GM12872 (cell line): ENCODE results near the gene POU2F3.

Source experiments
- TF ChIP-seq, protein P1 (sequence below): IDR thresholded peaks from 3 replicates; pipeline ENCODE4 v1.5.1; 2011; ENCODE audit warnings: low read depth, mild to moderate bottlenecking, low read length, moderate library complexity; ENCODE audit not compliant: insufficient read depth

POU2F3 gene

DNA sequence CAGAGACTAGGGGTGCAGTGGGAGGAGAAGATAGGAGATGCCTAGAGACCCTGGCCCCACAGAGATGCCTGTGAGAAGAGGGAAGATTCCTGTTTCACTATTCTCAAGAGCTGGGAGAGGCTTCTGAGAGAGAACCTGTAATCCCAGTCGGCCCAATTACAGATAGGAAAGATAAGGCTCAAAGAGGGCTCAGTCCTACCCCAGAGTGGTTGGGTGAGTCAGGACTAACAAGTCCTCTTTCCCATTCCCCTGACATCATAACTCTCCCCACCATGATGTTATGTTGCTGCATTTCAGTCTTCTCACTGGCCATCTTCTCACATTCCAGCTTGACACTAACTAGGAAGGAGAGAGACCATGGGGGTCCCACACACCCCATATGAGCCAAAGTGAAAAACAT, 114.1 kb downstream of the POU2F3 start:
- TF ChIP-seq, protein P1, sequence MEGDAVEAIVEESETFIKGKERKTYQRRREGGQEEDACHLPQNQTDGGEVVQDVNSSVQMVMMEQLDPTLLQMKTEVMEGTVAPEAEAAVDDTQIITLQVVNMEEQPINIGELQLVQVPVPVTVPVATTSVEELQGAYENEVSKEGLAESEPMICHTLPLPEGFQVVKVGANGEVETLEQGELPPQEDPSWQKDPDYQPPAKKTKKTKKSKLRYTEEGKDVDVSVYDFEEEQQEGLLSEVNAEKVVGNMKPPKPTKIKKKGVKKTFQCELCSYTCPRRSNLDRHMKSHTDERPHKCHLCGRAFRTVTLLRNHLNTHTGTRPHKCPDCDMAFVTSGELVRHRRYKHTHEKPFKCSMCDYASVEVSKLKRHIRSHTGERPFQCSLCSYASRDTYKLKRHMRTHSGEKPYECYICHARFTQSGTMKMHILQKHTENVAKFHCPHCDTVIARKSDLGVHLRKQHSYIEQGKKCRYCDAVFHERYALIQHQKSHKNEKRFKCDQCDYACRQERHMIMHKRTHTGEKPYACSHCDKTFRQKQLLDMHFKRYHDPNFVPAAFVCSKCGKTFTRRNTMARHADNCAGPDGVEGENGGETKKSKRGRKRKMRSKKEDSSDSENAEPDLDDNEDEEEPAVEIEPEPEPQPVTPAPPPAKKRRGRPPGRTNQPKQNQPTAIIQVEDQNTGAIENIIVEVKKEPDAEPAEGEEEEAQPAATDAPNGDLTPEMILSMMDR, result no peak

- TF ChIP-seq, protein P1, result no peak
These were observed 114.8 kb downstream of the POU2F3 start for GRCh38 chr11:120354779-120355178.

GRCh38 chr11:120357620-120358019, 117.7 kb downstream of the POU2F3 start:
- TF ChIP-seq, protein P1, result no peak

DNA sequence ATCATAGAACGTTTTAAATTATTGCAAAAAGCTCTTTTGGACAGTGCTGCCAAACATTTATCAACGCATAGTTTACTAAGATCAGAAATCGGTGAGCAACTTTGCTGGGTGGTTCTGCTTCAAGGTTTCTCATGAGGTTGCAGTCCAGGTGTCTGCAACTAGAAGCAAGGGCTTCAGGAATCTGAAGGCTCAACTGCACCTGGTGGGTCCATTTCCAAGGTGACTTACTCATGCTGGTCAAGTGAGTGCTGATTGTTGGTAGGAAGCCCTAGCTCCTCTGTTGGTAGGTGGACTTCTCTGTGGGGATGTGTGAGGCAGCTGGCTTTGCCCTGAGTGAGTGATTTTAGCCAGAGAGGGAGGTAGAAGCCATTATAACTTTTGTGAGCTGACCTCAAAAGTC, 118.8 kb downstream of the POU2F3 start:
- TF ChIP-seq, protein P1, result no peak

DNA sequence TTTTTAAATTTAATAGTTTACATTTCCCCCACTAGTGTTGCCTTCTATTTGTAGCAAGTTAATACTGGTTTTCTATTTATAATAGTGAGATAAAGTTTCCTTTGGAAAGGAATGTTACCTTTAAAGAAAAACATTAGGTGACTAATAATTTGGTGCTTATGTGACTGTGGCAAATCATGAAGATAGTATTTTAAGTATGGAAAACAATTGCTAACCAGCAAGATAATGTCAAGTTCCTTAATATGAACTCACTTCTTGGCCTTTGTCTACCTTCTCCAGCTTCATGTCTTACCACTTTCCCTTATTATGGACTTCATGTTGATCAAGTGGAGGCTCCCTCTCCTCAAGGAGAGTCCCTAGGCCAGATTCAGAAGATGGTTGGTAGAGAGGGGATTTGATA, 123.5 kb downstream of the POU2F3 start:
- TF ChIP-seq, protein P1, result no peak

DNA sequence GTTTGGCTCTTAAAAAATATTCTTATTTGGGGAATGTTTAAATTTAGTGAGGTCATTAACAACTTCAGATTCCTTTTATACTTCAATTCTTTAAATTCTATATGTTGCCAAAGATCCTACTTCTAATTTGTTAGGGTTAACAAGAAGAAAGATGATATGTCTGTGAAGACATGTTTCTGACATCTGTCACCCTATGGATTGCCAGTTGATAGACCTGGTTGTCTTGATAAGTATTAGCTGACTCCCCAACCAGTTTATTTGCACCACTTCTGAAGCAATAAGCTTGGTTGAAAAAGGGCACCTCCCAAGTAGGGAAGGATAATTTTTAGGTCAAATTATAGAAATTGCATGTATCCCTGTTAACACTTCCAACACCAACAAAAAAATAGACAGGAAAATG, 125.6 kb downstream of the POU2F3 start:
- TF ChIP-seq, protein P1, result no peak
